DMS114 treated with DMSO at 0.1 percent for 48 hours (cell line): ENCODE measurements around the gene VWA8.
"Not testable (repeated sequence)": the region's sequence is repeated elsewhere in the genome, so short reads cannot be mapped to it uniquely, and the experiment has no call there.

Experiments used
- DNase-seq: peaks from one replicate; lab custom pipeline; 2025; ENCODE audit not compliant: unreplicated experiment; lab: John Stamatoyannopoulos, UW

VWA8 gene

GRCh38 chr13:41969072-41969471 lies 8.2 kb upstream of the VWA8 start:
- DNase-seq, result no peak

DNA sequence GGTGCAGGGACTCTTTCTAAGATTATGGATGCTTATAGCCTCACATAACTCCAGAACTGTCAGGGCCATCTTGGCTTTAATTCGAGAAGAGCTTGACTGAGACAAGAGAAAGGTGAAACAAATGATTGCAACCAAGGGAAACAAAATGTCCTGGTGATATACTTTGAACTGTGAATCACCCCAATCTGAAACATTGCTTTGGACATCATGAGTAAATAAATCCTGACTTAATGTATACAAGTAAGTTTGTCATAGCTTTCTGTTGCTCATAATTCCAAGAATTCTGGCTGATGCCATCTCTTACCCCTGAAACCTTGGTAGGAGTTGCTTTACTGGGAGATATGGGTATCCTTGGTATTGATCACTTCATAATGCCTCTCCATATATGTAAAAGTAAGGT lies 5.8 kb upstream of the VWA8 start:
- DNase-seq, result no peak

DNA sequence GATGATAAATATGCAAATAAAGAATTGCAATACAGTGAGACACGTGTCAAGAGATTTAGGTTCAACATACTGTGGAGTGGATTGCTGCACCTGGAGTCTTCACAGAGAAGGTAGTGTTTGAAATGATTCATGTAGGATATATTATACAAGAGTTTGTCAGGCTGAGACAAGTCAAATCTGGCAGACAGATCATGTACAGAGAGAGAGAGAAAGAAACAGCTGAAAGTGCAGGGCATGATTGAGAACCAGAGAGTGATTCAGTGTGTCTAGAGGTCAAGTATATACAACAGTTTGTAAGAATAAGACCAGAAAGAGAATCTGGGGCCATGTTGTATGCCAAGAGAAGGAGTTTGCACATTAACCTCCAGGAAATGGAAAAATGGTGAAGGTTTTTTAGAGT lies 2.1 kb upstream of the VWA8 start:
- no peak for DNase-seq

DNA sequence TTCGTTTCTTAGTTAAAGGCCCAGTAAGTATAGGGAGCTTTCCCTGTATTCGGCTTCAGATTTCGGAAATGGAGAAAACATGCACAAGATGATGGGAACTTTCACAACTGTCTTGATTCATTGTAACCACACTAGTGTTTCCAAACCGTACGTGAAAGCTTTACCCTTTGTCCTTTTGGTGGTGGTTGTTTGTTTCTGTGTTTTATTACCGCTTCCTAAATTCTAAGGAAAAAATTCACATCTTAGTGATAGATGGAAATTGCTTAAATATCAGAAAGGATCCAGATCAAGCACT lies 504 bp upstream of the VWA8 start:
- no peak for DNase-seq

DNA sequence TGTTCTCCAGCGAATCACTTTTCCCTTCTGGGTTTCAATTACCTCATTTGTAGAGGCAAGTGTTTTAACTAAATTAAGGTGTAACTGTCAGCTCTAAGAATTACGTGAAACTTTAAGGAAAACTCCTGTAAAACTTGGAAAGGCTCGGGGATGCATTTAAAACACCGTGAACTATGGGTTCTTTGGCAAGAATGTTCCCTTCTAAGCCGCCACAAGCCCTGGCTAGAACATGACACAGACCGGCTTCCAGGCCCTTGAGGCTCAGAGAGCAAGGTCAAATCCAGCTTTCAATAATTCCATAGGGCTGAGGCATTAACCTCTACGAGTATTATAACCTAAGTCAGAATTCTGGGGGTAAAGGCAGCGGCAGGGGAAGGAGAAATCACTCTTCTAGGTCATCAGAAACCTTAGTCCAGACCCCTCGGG lies 685 bp downstream of the VWA8 start:
- DNase-seq, result no peak

- DNase-seq, result no peak
Measured at GRCh38 chr13:41956272-41956671, 4.6 kb downstream of the VWA8 start.

GRCh38 chr13:41955605-41956004 lies 5.3 kb downstream of the VWA8 start:
- no peak for DNase-seq

GRCh38 chr13:41954226-41954625 lies 6.7 kb downstream of the VWA8 start:
- no peak for DNase-seq

GRCh38 chr13:41952749-41953148 lies 8.2 kb downstream of the VWA8 start:
- no peak for DNase-seq

GRCh38 chr13:41949104-41949503 lies 11.8 kb downstream of the VWA8 start:
- DNase-seq, result not testable (repeated sequence)

- no peak for DNase-seq
Measured at GRCh38 chr13:41945926-41946325, 15.0 kb downstream of the VWA8 start.

- DNase-seq, result no peak
Measured at GRCh38 chr13:41944635-41945397, 16.1 kb downstream of the VWA8 start.

GRCh38 chr13:41944229-41944628 lies 16.7 kb downstream of the VWA8 start:
- DNase-seq, result no peak

- peak; percentile 2 for DNase-seq
Measured at GRCh38 chr13:41942462-41943094, 18.3 kb downstream of the VWA8 start.

GRCh38 chr13:41941174-41941573 lies 19.7 kb downstream of the VWA8 start:
- no peak for DNase-seq

DNA sequence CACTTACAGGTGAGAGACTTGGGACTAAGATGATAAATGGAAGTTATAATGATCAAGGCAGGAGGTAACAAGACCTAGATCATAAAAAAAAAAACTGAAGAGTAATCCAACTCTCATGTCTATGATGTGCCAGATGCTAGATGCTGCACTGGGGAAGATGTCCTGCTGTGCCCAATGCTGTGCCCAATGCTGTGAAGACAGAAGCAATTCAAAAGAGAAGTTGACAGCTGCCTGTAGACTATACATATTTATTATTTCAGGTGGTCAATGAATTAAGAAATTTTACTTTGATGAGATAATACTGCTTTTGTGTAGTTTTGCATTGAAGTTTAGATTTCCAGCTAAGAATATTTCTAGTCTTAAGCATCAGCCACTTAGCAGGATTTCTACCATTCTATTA lies 21.5 kb downstream of the VWA8 start:
- DNase-seq, result no peak

DNA sequence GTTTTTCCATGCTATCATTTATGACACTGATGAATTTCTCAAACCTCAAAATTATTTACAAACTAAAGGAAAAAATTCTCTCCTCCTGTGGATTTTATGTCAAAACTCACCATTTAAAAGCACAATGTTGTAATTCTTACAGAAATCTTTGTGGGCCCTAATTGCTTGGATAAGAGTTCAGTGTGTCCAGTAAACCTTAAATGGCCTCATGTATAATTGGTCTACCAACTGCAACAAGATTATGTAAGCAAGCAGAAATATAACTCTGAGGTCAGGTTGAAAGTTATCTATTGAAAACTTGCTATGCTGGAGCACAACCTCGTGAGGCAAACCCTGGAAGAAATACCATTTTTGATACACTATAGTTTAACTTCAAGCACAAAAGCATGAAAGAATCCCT lies 22.0 kb downstream of the VWA8 start:
- no peak for DNase-seq

- DNase-seq, result no peak
Measured at GRCh38 chr13:41937388-41937787, 23.5 kb downstream of the VWA8 start.

DNA sequence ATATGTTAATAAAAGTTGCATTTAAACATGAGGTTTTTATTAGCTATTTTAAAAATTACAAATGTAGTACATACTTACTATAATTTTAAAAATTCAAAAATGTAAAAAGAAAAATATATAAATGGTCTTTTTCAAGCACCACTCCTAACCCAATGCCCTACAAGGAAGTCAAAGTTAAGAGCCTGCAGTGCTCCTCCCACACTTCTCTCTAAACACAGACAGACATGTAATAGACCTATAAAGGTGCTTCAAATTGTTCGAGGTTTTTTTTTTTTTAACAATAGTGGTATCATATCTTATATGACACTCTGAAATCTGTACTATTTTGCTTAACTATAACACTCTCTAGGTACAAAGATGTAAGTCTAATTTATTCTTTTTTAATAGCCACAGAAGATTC lies 25.4 kb downstream of the VWA8 start:
- DNase-seq, result no peak

DNA sequence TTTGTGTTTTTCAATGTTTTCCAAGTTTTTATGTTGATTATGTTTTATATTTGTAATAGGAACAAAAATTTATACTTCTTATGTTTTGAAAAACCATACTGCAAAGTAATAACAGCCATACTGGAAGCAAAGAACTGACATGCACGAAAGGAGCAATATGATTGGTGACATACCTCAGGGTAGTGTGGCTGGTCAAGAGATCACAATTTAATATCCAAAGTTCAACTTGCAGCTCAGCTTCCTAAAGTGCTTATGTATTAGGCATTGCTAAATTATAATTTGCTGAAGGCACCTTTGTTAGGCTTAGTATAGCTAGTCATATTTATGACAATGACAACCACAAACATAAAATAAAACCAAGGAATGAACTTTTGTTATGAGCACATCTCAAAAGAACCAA lies 25.9 kb downstream of the VWA8 start:
- no peak for DNase-seq

DNA sequence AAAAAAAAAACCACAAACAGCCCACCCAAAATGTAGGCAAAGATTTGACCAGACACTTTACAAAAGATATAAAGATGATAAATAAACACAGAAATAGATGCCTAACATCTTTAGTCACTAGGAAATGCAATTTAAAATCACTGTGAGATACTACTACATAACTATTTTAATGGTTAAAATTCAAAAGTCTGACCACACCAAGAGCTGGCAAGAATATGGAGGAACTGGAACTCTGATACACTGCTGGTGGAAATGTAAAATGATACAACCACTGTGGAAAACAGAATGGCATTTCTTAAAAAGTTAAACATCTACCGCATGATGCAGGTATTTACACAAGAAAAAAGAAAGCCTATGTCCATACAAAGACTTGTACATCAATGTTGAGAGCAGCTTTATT lies 26.8 kb downstream of the VWA8 start:
- DNase-seq, result no peak

DNA sequence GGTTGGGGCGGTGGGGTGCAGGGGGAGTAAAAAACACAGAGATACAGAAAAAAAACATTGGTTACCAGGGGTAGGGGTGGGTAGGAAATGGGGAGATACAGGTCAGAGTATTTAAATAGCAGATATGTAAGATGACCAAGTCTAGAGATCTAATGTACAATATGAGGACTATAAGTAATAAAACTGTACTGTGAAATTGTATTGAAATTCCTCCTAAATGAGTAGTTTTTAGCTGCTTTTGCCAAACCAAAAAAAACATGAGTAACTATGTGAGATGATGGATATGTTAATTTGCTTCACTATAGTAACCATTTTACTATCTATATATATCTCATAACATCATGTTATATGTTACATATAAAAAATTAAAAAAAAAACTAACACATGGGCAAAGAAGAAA lies 29.6 kb downstream of the VWA8 start:
- DNase-seq, result no peak

DNA sequence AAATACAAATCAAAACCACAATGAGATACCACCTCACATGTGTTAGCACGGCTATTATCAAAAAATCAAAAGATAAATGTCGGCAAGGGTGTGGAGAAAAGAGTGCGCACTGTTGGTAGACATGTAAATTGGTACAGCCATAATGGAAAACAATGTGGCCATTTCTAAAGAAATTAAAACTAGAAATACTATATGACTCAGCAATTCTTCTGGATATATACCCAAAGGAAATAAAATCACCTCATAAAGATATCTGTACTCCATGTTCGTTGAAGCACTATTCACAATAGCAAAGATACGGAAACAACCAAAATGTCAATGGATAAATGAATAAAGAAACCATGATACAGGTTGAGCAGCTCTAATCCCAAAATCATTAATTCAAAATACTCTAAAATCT lies 30.8 kb downstream of the VWA8 start:
- no peak for DNase-seq
